Kidney epithelial cell (primary cell): ENCODE measurements around the gene FAM240A. TPM values are rescaled to one million over a fixed set of nuclear protein-coding genes. Genes with fewer than 3 reads are reported as not detected.
"Not testable (repeated sequence)": the region's sequence is repeated elsewhere in the genome, so short reads cannot be mapped to it uniquely, and the experiment has no call there.

Experiments
- DNase-seq: peaks from one replicate; pipeline ENCODE4 v3.0.0-alpha.2; 2010; ENCODE audit warnings: low read depth
- H3K27me3 ChIP-seq: 2 replicates; pipeline ENCODE4 v1.6.0; 2011; ENCODE audit warnings: low read length; ENCODE audit not compliant: control insufficient read depth, insufficient read depth
- H3K36me3 ChIP-seq: 2 replicates; pipeline ENCODE4 v1.5.1; 2011; ENCODE audit warnings: low read length; ENCODE audit not compliant: control insufficient read depth, insufficient read depth
- H3K4me3 ChIP-seq: 2 replicates; pipeline ENCODE4 v1.5.1; 2011; ENCODE audit warnings: low read depth, mild to moderate bottlenecking, control low read depth, low read length
- total RNA-seq: library from RNA; depleted of rRNA; stranded (reverse); fragments of >200 nt; gene quantifications from 2 replicates; pipeline ENCODE4 v1.2.3, GENCODE V29; 2015
- TF ChIP-seq, protein P1 (sequence below): IDR thresholded peaks from 2 replicates; pipeline ENCODE4 v1.5.1; 2011; ENCODE audit warnings: mild to moderate bottlenecking, moderate library complexity, low read length, control low read depth, inconsistent platforms; ENCODE audit not compliant: insufficient read depth, poor library complexity, severe bottlenecking

Gene FAM240A
- total RNA-seq, 1 donor from 2014 or later = not detected

- no peaks in the 10 kb centered on the region for H3K36me3 ChIP-seq
- H3K27me3 ChIP-seq = no peaks in the 10 kb centered on the region
- no peak for DNase-seq
- no peak overlapping the region for H3K4me3 ChIP-seq
- TF ChIP-seq, protein P1, sequence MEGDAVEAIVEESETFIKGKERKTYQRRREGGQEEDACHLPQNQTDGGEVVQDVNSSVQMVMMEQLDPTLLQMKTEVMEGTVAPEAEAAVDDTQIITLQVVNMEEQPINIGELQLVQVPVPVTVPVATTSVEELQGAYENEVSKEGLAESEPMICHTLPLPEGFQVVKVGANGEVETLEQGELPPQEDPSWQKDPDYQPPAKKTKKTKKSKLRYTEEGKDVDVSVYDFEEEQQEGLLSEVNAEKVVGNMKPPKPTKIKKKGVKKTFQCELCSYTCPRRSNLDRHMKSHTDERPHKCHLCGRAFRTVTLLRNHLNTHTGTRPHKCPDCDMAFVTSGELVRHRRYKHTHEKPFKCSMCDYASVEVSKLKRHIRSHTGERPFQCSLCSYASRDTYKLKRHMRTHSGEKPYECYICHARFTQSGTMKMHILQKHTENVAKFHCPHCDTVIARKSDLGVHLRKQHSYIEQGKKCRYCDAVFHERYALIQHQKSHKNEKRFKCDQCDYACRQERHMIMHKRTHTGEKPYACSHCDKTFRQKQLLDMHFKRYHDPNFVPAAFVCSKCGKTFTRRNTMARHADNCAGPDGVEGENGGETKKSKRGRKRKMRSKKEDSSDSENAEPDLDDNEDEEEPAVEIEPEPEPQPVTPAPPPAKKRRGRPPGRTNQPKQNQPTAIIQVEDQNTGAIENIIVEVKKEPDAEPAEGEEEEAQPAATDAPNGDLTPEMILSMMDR = no peak
Measured at GRCh38 chr3:46584598-46585467, 27.5 kb upstream of the FAM240A start.

DNA sequence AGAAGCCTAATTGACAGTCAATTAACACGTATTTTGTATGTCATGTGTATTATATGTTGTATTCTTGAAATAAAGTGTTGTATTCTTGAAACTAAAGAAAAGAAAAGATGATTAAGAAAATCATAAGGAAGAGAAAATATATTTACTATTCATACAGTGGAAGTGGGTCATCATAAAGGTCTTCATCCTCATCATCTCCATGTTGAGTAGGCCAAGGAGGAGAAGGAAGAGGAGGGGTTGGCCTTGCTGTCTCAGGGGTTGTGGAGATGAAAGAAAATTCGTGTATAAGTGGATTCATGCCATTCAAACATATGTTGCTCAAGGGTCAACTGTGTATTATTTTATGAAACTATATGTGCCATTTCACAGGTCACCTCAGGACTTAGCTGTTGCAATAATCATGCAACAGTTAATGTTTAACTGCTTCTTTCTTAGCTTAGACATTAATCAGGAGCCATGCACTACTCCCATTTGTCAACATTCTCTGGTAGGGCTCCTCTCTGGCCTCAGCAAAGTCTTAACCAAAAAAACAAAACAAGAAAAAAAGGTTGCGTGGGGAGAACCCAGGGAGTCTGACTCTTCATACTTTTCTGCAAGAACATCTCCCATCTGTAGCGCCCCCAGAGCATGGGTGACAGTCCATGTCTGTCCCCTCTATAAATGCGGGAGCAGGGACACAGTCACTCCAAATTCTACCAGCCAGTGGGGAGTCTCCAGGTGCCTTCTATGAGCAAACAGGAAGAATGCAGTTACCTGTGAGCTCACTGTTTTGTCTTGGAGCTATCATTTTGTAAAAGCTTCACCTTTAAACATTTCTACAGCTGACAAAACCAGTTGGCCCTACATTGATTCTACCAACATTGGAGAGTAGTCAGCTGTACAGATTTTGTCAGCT is 26.3 kb upstream of the FAM240A start:
- Histone ChIP-seq H3K4me3 (no peak overlapping the region), H3K27me3 (no peaks in the 10 kb centered on the region), H3K36me3 (no peaks in the 10 kb centered on the region)
- DNase-seq = peak; percentile 38
- TF ChIP-seq, protein P1 = no peak

DNA sequence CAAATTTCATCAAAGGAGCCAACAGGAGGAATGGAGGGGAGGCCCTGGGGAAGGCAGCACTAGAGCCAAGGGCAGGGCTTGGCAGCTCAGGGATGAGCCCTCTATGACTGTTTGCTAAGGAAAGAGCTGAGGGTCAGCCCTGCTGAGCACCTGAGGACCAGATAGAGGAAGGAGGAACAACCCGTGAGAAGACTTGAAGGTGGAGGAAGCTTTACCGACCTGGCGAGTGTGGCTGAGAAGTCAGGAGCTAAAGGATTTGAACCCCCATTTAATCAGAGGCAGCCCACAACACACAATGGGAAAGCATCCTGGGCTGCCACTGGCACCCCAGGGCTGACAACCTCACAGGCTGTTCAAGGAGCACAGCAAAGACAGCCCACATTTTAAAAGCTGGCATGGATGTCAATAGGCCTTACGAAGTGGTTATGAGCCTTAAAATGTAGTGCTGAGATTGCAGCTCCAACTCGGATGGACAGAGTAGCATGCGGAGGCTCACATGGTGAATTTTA is 25.5 kb upstream of the FAM240A start:
- Histone ChIP-seq H3K36me3 (no peaks in the 10 kb centered on the region), H3K27me3 (no peaks in the 10 kb centered on the region), H3K4me3 (no peak overlapping the region)
- TF ChIP-seq, protein P1 = no peak
- no peak for DNase-seq

DNA sequence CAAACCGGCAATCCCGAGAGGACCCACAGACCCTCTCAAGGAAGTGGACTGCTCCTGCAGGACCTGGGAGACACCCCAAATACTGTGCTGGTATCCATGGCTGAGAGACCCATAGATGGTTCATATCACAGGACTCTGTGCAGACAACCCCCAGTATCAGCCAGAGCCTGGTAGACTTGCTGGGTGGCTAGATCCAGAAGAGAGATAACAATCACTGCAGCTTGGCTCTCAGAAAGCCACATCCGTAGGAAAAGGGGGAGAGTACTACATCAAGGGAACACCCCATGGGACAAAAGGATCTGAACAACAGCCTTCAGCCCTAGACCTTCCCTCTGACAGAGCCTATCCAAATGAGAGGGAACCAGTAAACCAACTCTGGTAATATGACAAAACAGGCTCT is 25.1 kb upstream of the FAM240A start:
- not testable (repeated sequence) for H3K4me3 ChIP-seq, DNase-seq, H3K36me3 ChIP-seq, H3K27me3 ChIP-seq

DNA sequence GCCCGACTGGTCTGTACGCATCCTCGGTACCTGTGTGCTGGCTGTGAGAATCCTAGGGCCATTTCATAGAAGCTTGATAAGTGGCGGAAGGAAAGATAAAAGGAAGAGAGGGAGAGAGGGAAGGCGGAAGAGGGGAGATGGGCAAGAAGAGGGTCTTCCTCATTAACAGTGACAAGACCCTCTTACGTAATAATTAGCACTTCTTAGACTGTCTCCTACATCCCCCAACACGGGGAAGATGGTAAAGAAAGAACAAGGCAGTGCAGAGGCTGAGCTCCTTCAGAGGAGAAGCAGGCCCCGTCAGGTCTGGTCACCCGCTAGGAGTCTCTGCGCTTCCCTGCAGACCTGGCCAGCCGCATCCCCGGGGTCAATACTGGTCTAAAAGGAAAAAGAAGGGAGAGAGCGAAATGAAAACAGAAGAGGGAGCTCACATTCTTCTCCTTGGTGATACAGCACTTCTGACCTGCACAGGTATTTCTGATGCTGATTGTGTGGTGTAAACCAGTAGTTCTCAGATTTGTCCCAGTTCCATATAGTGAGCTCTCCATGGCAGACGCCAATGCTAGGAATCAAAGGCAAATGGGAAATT is 19.0 kb upstream of the FAM240A start:
- TF ChIP-seq, protein P1 = no peak
- Histone ChIP-seq H3K36me3 (no peaks in the 10 kb centered on the region), H3K4me3 (no peak overlapping the region), H3K27me3 (no peaks in the 10 kb centered on the region)
- no peak for DNase-seq

- TF ChIP-seq, protein P1 = no peak
- Histone ChIP-seq H3K36me3 (no peaks in the 10 kb centered on the region), H3K4me3 (no peak overlapping the region), H3K27me3 (peaks cover 1% of the 10 kb centered on the region)
- DNase-seq = no peak
Measured at GRCh38 chr3:46593979-46594378, 18.3 kb upstream of the FAM240A start.
